Measurements from ENCODE around the gene KRTAP4-2. TPM values are rescaled to one million over a fixed set of nuclear protein-coding genes. Genes with fewer than 3 reads are reported as not detected.
"Not testable (repeated sequence)": the region's sequence is repeated elsewhere in the genome, so short reads cannot be mapped to it uniquely, and the experiment has no call there.

KRTAP4-2 gene
- polyA plus RNA-seq (2013, experiment 1 of 2; ENCODE audit: insufficient read length), result not detected
- not detected for polyA plus RNA-seq (2013, experiment 2 of 2; ENCODE audit: insufficient read length)

GRCh38 chr17:41177727-41178271 is at the start of gene KRTAP4-2:
TSS of gene KRTAP4-2 (minus strand) at chr17:41178221. CDS start at chr17:41178164, 57 bp downstream.
- DNase-seq, result no peak

GRCh38 chr17:41226598-41227095 is 48.6 kb upstream of the KRTAP4-2 start, which contains the start of gene KRTAP9-2:
TSS of gene KRTAP9-2 (plus strand) at chr17:41226648. CDS start at chr17:41226655, 7 bp downstream.
- not testable (repeated sequence) for DNase-seq

GRCh38 chr17:41226051-41226450 is 48.0 kb upstream of the KRTAP4-2 start:
- no peak for DNase-seq

- DNase-seq, result peak; percentile 41
Measured at GRCh38 chr17:41223821-41224220, 45.8 kb upstream of the KRTAP4-2 start.

- no peak for DNase-seq
Measured at GRCh38 chr17:41215681-41216080, 37.7 kb upstream of the KRTAP4-2 start.

GRCh38 chr17:41212524-41213169 is 34.6 kb upstream of the KRTAP4-2 start:
- no peak for DNase-seq

GRCh38 chr17:41211845-41212466 is 33.9 kb upstream of the KRTAP4-2 start:
- DNase-seq, result peak; percentile 18

- DNase-seq, result no peak
Measured at GRCh38 chr17:41199421-41200078, 21.5 kb upstream of the KRTAP4-2 start.

- no peak for DNase-seq
Measured at GRCh38 chr17:41196068-41196467, 18.0 kb upstream of the KRTAP4-2 start.

- no peak for DNase-seq
Measured at GRCh38 chr17:41190328-41190727, 12.3 kb upstream of the KRTAP4-2 start.

GRCh38 chr17:41189837-41190318 is 11.9 kb upstream of the KRTAP4-2 start, which contains the start of gene KRTAP9-1:
TSS of gene KRTAP9-1 (plus strand) at chr17:41189887. CDS start at chr17:41189887, 0 bp downstream.
- not testable (repeated sequence) for DNase-seq

- no peak for DNase-seq
Measured at GRCh38 chr17:41186872-41187271, 8.9 kb upstream of the KRTAP4-2 start.

GRCh38 chr17:41185001-41185400 is 7.0 kb upstream of the KRTAP4-2 start:
- no peak for DNase-seq

GRCh38 chr17:41184480-41184961 is 6.5 kb upstream of the KRTAP4-2 start, which contains the start of gene KRTAP4-1:
TSS of gene KRTAP4-1 (minus strand) at chr17:41184911. CDS start at chr17:41184854, 57 bp downstream.
- no peak for DNase-seq

GRCh38 chr17:41178843-41179616 is 1.0 kb upstream of the KRTAP4-2 start:
- DNase-seq, result peak; percentile 42

GRCh38 chr17:41178341-41178740 is 320 bp upstream of the KRTAP4-2 start:
- DNase-seq, result peak; percentile 15

GRCh38 chr17:41176744-41177387 is 1.2 kb downstream of the KRTAP4-2 start:
- DNase-seq, result no peak

- DNase-seq, result peak; percentile 36
Measured at GRCh38 chr17:41171886-41172285, 6.1 kb downstream of the KRTAP4-2 start.

- no peak for DNase-seq
Measured at GRCh38 chr17:41168121-41168520, 9.9 kb downstream of the KRTAP4-2 start, which contains the start of gene KRTAP4-3. TSS of gene KRTAP4-3 (minus strand) at chr17:41168221. CDS start at chr17:41168172, 49 bp downstream.

GRCh38 chr17:41167561-41167960 is 10.5 kb downstream of the KRTAP4-2 start:
- no peak for DNase-seq

- DNase-seq, result no peak
Measured at GRCh38 chr17:41163828-41164227, 14.2 kb downstream of the KRTAP4-2 start.

Measured in fibroblast of skin of scalp (primary cell).